Effector memory CD4-positive, alpha-beta T cell (primary cell): ENCODE data around the gene EIF5A.
"Not testable (repeated sequence)": the region's sequence is repeated elsewhere in the genome, so short reads cannot be mapped to it uniquely, and the experiment has no call there.

ENCODE experiments used
- DNase-seq, 3 donors: peaks; one replicate each; pipeline ENCODE4 v3.0.0-alpha.2; 2020
- H3K27ac ChIP-seq: 2 replicates; pipeline ENCODE4 v1.7.0; 2013; ENCODE audit warnings: mild to moderate bottlenecking, low read length, moderate library complexity; ENCODE audit not compliant: insufficient read depth, poor library complexity, severe bottlenecking
- H3K27me3 ChIP-seq: replicated peaks from 2 replicates; pipeline ENCODE4 v1.7.0; 2013; ENCODE audit warnings: mild to moderate bottlenecking, low read length; ENCODE audit not compliant: insufficient read depth, control insufficient read depth, poor library complexity, severe bottlenecking
- H3K36me3 ChIP-seq: 2 replicates; pipeline ENCODE4 v1.7.0; 2013; ENCODE audit warnings: mild to moderate bottlenecking, low read length, moderate library complexity; ENCODE audit not compliant: control insufficient read depth, insufficient read depth
- H3K4me1 ChIP-seq: 2 replicates; pipeline ENCODE4 v1.7.0; 2013; ENCODE audit warnings: low read length, mild to moderate bottlenecking; ENCODE audit not compliant: control insufficient read depth, insufficient read depth, poor library complexity, severe bottlenecking
- H3K4me3 ChIP-seq: 2 replicates; pipeline ENCODE4 v1.7.0; 2013; ENCODE audit warnings: low read length, low read depth, mild to moderate bottlenecking; ENCODE audit not compliant: insufficient read depth, poor library complexity, severe bottlenecking
- H3K9me3 ChIP-seq: 2 replicates; pipeline ENCODE4 v1.7.0; 2013; ENCODE audit warnings: mild to moderate bottlenecking, low read length, moderate library complexity; ENCODE audit not compliant: control insufficient read depth

The EIF5A gene

GRCh38 chr17:7329997-7330637 lies 22.7 kb downstream of the EIF5A start:
- Histone ChIP-seq H3K9me3 (no peaks in the 10 kb centered on the region), H3K27ac (peak overlapping the region; percentile 85), H3K4me1 (peaks cover 32% of the 10 kb centered on the region), H3K27me3 (no peaks in the 10 kb centered on the region), H3K36me3 (peaks cover 16% of the 10 kb centered on the region), H3K4me3 (peak overlapping the region; percentile 90)
- peak; percentile 63 to 75 (median 73) for DNase-seq

GRCh38 chr17:7330638-7331015 lies 23.2 kb downstream of the EIF5A start:
- Histone ChIP-seq H3K4me3 (peak overlapping the region; percentile 90), H3K4me1 (peaks cover 37% of the 10 kb centered on the region), H3K27me3 (no peaks in the 10 kb centered on the region), H3K36me3 (peaks cover 11% of the 10 kb centered on the region), H3K9me3 (no peaks in the 10 kb centered on the region), H3K27ac (peak overlapping the region; percentile 85)
- no peak for DNase-seq

DNA sequence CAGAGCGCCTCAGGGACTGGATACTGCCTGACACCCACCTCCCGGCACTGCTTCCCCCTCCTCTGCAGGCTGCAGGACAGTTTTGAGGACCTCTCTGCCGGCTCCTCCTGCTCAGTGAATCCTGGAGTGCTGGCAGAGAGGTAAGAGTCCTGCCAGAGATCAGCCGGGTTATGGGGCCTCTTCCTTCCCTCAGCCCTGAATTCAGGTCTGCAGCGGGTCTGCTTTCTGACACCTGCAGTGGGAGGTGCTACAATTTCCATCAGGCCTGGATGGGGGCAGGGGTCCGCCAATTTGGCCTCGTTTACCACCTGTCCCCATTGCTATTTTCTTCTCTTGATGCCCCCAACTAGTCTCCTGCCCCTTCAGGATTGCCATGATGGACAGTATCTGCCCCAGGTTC lies 24.7 kb downstream of the EIF5A start:
- DNase-seq: no peak
- Histone ChIP-seq H3K27me3 (no peaks in the 10 kb centered on the region), H3K4me3 (peak overlapping the region; percentile 15), H3K36me3 (no peaks in the 10 kb centered on the region), H3K4me1 (peaks cover 46% of the 10 kb centered on the region), H3K9me3 (no peaks in the 10 kb centered on the region), H3K27ac (no peak overlapping the region)

GRCh38 chr17:7332600-7333069 lies 25.2 kb downstream of the EIF5A start:
- DNase-seq: peak in 1 of 3 donors; percentile 60
- H3K36me3 ChIP-seq, H3K27me3 ChIP-seq, H3K9me3 ChIP-seq: not testable (repeated sequence)
- Histone ChIP-seq H3K4me1 (peaks cover 51% of the 10 kb centered on the region), H3K4me3 (peak overlapping the region; percentile 15), H3K27ac (peak overlapping the region; percentile 9)

- H3K4me3 ChIP-seq: no peak overlapping the region
- H3K27ac ChIP-seq: peak overlapping the region; percentile 38
- peaks cover 9% of the 10 kb centered on the region for H3K36me3 ChIP-seq
- H3K9me3 ChIP-seq: no peaks in the 10 kb centered on the region
- peaks cover 65% of the 10 kb centered on the region for H3K4me1 ChIP-seq
- DNase-seq: no peak
- no peaks in the 10 kb centered on the region for H3K27me3 ChIP-seq
Measured at GRCh38 chr17:7334938-7335538, 27.6 kb downstream of the EIF5A start.

GRCh38 chr17:7335765-7336164 lies 28.3 kb downstream of the EIF5A start:
- H3K4me1 ChIP-seq: peaks cover 59% of the 10 kb centered on the region
- peak overlapping the region; percentile 71 for H3K27ac ChIP-seq
- H3K27me3 ChIP-seq, H3K9me3 ChIP-seq, DNase-seq: not testable (repeated sequence)
- H3K36me3 ChIP-seq: peaks cover 15% of the 10 kb centered on the region
- peak overlapping the region; percentile 75 for H3K4me3 ChIP-seq

GRCh38 chr17:7336240-7337175 lies 29.1 kb downstream of the EIF5A start, which contains the start of gene ACAP1:
ACAP1 (plus strand) TSS chr17:7336529; CDS start chr17:7336735, 206 bp downstream.
- DNase-seq: peak; percentile 68 to 78 (median 77)
- H3K27ac ChIP-seq: peak within 1 kb of the TSS; percentile 71
- no peaks in the 10 kb centered on the region for H3K27me3 ChIP-seq

DNA sequence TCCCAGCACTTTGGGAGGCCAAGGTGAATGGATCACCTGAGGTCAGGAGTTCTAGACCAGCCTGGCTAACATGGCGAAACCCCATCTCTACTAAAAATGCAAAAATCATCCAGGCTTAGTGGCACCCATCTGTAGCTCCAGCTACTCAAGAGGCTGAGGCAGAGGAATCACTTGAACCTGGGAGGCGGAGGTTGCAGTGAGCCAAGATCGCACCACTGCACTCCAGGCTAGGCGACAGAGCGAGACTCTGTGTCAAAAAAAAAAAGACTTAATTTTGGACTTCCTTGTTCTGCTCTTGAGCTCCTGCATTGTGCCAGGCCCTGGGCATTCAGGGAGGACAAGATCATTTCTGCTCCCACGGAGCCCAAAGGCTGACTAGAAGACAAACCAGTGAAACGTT lies 30.2 kb downstream of the EIF5A start:
- peaks cover 33% of the 10 kb centered on the region for H3K36me3 ChIP-seq
- not testable (repeated sequence) for H3K27me3 ChIP-seq, DNase-seq, H3K9me3 ChIP-seq
- H3K27ac ChIP-seq: peak overlapping the region; percentile 71
- H3K4me1 ChIP-seq: peaks cover 49% of the 10 kb centered on the region
- H3K4me3 ChIP-seq: peak overlapping the region; percentile 75

More at GRCh38 chr17:7336240-7337175, 29.1 kb downstream of the EIF5A start, which contains the start of gene ACAP1:
- H3K9me3 ChIP-seq: no peaks in the 10 kb centered on the region
- H3K36me3 ChIP-seq: peaks cover 22% of the 10 kb centered on the region
- peak within 1 kb of the TSS; percentile 75 for H3K4me3 ChIP-seq
- H3K4me1 ChIP-seq: peaks cover 58% of the 10 kb centered on the region

DNA sequence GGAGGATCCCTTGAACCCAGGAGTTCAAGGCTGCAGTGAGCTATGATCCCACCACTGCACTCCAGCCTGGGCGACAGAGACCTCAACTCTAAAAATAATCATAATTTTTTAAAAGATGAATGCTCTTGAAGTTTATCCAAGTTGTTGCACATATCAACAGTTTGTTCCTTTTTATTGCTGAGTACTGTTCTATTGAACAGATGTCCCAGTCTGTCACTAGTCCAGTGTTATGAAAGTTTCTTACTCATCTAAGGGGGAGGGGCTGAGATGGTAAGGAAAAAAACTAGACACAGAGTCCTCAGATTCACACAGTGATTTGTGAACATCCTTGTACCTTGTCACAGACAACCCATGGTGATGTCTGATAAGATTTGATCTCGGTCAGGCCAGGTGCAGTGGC lies 32.8 kb downstream of the EIF5A start:
- peak overlapping the region; percentile 18 for H3K27ac ChIP-seq
- no peaks in the 10 kb centered on the region for H3K9me3 ChIP-seq
- peaks cover 59% of the 10 kb centered on the region for H3K36me3 ChIP-seq
- no peak overlapping the region for H3K4me3 ChIP-seq
- no peak for DNase-seq
- no peaks in the 10 kb centered on the region for H3K27me3 ChIP-seq
- peaks cover 32% of the 10 kb centered on the region for H3K4me1 ChIP-seq
